Measurements from ENCODE around the gene SWT1.
"Not testable (repeated sequence)": the region's sequence is repeated elsewhere in the genome, so short reads cannot be mapped to it uniquely, and the experiment has no call there.

SWT1 gene

DNA sequence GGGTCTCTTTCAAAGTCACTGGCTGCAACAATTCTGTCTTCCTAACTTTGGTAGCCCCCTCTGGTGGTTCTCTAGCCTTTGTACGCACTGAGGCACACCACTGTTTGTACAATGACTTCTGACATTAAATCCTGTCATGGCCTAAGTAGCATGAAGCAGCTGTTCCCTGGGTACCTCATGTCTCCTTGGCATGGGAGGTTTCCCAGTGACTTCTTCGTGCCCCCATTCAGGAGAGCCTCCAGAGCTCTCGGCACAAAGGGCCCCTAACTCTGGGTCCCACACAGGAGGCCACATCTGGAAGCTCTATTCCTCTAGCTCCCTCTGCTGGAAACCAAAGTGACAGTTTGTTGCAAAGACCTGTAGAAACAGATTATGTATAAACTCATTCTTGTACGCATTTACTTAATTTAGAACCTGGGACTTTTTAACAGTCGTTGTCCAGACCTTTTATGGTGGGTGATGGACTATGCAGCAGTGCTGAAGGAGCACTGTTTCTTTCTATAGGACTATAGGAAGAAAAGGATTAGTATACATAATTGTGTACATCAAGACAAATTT is 13.4 kb downstream of the SWT1 start:
- peak; percentile 48 for DNase-seq

DNA sequence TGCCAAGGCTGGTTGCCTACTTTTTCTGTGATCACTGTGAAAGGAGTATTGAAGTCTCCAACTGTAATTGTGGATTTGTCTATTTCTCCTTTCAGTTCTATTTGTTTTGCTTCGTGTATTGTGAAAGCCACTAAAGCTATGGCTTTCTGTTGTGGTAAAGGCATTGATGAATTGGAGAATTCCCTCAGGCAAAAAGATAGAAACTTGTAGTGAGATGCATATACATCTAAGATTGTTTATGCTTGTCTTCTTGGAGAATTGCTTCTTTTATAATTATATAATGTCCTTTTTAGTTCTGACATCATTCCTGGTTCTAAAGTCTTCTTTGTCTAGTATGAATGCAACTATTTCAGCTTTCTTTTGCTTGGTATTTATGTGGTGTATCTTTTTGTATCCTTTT is 36.8 kb downstream of the SWT1 start:
- no peak for DNase-seq

DNA sequence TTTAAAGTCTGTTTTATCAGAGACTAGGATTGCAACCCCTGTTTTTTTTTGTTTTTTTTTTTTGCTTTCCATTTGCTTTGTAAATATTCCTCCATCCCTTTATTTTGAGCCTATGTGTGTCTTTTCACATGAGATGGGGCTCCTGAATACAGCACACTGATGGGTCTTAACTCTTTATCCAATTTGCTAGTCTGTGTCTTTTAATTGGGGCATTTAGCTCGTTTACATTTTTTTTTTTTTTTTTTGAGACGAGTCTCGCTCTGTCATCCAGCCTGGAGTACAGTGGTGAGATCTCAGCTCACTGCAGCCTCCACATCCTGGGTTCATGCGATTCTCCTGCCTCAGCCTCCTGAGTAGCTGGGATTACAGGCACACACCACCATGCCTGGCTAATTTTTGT is 41.7 kb downstream of the SWT1 start:
- DNase-seq, result not testable (repeated sequence)

DNA sequence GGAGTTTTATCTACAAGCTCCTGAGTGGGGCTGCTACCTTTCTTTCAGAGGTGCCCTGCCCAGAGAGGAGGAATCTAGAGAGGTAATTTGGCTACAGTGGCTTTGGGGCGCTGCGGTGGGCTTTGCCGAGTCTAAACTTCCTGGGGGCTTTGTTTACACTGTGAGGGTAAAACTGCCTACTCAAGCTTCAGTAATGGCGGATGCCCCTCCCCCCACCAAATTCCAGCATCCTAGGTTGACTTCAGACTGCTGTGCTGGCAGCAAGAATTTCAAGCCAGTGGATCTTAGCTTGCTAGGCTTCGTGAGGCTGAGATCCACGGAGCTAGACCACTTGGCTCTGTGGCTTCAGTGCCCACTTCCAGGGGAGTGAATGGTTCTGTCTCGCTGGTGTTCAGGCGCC is 43.9 kb downstream of the SWT1 start:
- no peak for DNase-seq

DNA sequence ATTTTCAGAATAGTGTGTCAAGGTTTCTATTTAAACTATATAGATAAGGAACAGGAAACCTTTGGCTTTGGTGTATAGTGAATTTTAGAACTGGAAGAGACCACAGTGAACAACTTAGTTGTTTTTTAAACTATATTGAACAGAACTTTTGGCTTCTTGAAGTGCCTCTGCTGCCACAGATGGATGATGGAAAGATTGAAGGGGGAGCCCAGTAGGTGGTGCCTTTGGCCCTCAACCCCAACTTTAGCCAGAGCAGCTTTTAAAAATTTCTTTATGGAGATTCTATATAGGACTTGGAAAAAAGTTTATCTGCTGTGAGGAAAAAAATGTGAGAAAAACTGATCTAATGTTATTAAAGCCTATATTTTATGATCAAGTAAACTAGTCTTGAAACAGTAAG is 50.2 kb downstream of the SWT1 start:
- no peak for DNase-seq

DNA sequence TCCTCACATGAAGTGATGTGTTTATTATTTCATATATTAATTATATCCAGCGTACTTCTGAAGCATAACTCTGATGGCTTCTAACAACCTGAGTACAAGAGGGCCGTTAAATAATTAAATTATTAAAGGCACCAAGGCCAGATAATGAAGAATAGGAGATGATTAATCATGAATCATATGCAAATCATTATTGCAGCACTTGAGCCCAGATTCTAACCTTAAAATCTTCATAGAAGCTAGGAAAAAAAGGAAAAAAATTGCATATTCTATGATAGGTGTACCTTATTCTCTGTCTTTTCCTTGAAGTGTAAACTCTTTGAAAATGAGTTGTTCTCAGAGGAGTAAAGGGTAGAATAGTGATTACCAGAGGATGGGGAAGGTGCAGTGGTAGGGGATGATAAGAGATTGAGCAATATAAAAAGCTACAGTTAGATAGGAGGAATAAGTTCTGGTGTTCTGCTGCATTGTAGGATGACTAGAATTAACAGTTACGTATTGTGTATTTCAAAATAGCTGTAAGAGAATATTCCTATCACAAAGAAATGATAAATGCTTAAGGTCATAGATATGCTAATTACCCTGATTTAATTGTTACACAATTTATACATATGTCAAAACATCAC is 51.1 kb downstream of the SWT1 start:
- DNase-seq, result no peak

DNA sequence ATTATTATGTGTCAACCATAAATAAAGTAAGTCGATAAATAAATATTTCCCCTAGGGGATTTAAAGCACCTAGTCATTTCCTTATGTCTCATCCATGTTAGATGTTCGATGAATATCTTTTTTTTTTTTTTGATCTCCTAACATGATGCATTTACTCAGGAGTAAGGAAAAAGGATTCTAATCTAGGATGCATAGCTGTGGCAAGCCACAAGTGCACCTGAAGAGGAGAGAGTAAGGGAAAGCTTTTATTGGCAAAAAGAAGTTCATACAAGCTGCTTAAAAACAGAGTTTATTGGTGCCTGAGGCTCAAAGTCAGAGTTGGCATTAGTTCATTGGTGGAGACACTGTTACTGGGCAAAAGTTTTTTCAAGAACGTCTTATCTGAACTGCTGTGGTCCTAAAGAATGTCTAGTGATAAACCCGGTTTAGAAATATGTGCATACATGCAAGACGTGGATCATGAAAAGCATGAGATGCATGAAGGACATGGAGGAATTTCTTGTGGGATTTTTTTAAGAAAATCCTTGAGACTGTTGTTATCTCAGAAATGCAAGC is 51.7 kb downstream of the SWT1 start:
- no peak for DNase-seq

DNA sequence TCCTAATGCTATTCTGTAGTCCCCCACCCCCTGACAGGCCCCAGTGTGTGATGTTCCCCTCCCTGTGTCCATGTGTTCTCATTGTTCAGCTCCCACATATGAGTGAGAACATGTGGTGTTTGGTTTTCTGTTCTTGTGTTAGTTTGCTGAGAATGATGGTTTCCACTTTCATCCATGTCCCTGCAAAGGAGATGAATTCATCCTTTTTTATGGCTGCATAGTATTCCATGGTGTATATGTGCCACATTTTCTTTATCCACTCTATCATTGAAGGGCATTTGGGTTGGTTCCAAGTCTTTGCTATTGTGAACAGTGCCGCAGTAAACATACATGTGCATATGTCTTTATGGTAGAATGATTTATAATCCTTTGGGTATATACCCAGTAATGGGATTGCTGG is 52.4 kb downstream of the SWT1 start:
- DNase-seq, result not testable (repeated sequence)

DNA sequence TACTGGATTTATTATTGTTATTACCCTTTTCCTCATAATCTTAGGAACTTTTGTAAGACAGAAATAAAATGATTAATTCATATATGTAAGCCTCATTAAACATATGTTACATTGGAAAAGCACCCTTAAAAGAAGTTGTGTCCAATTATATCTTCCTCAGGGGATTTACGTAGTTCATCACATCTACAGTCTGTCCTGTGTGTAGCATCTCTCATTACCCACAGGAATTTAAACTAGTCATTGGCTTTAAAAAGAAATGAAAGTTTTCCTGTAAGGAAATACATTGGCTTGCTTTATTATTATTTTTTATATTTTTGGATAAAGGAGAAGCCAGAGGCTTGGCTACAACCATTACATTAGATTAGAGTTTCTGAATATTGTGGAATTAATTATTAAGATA is 56.1 kb downstream of the SWT1 start:
- DNase-seq, result no peak

DNA sequence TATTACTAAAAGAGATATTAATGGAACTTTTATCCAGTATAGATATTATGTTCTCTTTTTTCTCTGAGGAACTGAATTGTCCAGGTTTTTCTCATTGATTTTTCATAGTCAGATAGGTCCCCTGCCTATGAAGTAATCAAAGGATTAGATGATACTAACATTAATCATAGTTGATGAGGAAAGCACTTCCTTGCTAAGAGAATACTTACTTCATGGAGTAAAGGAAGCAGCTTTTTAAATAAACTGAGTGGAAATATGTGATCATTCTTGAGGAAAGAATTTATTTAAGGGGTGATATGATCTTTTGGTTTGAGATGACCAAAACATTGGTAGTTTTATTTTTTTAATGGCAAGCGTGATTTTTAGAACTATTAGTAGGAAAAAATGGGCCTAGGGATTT is 58.9 kb downstream of the SWT1 start:
- DNase-seq, result no peak

DNA sequence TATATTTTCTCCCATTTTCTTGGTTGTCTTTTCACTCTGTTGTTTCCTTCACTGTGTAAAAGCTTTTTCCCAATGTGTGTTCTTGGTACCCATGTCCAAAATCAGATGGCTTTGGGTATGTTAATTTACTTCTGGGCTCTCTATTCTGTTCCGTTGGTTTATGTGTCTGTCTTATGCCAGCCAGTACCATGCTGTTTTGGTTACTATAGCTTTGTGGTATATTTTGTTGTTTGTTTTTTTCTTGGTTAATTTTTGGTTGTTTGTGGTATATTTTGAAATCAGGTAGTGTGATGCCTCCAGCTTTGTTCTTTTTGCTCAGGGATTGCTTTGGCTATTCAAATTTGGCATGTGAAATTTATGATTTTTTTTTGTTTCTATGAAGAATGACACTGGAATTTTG is 67.2 kb downstream of the SWT1 start:
- no peak for DNase-seq

DNA sequence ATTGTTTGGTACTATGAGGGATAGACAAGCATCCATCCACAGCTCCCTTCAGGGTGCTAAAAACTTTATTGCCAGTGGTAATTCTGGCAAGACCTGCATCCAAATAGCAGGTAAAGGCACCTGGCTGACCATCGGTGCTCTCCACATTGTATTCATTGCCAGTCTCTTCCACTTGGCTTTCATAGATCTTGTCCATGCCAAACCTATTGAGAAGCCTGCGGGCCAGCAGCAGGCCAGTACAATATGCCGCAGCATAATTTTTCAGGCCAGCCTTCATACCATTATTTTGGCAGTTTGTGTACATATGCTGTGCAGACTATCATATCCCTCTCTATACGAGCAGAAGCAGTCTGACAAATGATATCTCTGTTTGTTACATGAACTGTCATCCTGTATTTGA is 70.2 kb downstream of the SWT1 start:
- DNase-seq, result no peak

DNA sequence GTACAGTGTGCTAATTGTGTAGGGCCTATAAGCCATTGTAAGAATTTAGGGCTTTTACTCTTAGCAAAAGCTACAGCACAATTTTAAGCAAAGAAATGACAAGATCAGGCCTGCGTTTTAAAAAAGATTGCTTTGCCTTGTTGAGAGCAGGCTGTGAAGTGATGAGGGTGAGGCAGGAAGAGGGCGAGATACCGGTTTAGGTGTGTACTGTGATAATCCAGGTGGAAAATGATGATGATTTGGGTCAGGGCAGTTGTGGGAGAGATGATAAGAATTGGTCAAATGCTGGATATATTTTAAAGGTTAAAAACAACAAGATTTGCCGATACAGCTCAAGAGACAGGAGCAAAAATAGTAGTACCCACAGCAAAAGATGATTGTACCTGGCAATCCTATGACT is 72.0 kb downstream of the SWT1 start:
- no peak for DNase-seq

DNA sequence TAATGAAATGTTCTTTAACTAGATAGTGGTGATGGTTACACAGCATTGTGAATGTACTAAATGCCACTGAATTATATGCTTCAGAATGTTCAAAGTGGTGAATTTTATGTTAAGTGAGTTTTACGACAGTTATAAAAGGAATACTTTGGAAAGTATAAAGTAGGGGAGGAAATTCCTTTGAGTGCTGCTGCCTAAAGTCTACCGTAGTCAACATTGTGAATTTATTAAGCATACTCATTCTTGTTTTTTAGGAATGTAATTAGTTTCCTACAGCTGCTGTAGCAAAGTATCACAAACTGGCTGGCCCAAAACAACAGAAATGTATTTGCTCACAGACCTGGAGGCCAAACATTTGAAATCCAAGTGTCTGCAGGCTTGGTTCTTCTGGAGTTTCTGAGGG is 73.0 kb downstream of the SWT1 start:
- no peak for DNase-seq

DNA sequence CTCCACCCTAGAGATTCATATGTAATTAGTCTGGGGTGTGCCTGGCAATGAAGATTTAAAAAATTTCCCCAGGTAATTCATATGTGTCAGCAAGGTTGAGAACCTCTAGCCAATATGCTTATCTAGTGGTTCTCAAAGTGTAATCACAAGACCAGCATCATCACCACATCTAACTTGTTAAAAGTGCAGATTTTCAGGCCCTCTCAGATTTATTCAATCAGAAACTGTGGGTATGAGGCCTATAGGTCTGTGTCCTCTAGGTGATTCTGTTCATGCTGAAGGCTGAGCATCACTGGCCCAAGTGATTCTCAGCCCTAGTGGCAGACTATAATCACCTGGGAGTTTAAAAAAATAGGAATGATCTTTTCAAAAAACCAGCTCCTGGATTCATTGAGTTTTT is 75.9 kb downstream of the SWT1 start:
- DNase-seq, result no peak

DNA sequence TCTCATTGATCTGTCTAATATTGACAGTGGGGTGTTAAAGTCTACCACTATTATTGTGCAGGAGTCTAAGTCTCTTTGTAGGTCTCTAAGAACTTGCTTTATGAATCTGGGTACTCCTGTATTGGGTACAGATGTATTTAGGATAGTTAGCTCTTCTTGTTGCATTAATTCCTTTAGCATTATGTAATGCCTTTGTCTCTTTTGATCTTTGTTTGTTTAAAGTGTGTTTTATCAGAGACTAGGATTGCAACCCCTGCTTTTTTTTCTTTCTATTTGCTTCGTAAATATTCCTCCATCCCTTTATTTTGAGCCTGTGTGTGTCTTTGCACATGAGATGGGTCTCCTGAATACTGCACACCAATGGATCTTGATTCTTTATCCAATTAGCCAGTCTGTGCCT is 77.2 kb downstream of the SWT1 start:
- not testable (repeated sequence) for DNase-seq

DNA sequence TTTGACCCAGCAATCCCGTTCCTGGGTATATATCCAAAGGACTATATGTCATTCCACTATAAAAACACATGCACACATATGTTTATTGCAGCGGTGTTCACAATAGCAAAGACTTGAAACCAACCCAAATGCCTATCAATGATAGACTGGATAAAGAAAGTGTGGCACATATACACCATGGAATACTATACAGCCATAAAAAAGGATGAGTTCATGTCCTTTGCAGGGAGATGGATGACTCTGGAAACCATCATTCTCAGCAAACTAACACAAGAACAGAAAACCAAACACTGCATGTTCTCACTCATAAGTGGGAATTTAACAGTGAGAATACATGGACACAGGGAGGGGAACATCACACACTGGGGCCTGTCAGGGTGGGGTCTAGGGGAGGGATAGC is 80.2 kb downstream of the SWT1 start:
- DNase-seq, result not testable (repeated sequence)

DNA sequence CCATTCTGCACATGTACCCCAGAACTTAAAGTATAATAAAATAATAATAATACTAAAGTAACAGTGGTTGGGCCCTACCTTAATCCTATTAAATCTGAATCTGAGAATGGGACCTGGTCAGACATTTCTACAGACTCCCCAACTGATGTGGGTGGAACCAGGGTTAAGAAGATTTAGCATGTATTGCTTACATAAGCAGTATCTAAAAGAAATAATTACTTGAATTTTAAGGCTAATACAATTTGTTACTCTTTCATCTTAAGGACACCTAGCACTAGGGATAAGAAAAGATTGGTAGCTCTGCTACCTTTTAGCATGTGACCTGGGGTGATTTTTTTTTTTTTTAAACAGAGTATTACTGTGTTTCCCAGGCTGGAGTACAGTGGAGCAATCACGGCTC is 80.7 kb downstream of the SWT1 start:
- no peak for DNase-seq

DNA sequence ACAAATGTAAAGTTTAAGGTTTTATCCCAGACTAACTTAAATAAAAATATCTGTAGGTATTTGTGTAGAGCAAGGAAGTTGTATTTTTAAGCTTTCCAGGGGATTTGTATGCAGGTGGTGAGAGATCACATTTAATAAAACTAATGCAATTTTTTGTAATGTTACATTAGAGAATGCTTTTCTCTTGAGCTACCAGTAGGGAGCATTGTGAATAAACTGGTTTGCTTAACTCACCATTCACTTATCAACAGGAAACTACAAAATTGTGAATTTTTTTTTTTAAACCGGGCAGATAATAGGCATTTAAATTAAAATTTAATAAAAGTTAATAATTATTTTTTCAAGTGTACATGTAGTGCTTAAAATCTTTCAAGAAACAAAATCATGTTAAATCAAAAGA is 81.5 kb downstream of the SWT1 start:
- DNase-seq, result no peak

DNA sequence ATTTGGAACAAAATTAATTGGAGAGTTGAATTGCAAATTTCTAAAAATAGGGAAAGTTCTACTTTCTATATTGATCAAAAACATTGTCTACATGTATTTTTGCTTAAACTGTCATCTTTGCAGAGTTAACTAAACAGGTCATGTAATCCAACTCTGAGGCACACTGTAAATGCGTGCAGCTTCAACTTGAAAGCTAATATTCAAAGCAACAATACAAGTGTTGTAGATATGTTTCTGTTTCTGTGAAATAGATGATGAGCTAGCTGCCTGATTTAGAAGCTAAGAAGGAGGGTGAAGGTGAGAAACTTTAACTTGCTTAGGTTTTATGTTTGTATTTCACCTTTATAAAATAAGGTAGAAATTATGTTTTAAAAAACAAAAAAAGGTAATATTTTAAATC is 82.9 kb downstream of the SWT1 start:
- DNase-seq, result no peak

DNA sequence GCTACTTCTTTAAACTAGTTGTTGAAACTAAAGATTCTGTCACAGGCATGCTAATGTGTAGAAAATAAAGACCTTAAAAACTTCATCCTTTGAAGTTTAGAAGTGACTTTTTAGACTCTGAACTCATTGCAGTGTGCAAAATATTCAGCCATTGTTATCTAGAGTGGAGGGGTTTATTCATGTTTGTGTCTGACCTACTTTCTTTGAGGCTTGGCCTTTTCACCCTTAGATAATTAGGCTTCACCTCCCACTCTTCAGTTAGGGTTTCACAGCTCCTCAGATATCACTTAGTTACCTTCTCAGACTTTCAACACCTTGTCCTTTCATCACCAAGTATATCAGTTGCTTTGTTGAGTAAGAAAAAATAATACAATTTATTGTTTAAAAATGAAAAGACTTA is 84.2 kb downstream of the SWT1 start:
- no peak for DNase-seq

DNA sequence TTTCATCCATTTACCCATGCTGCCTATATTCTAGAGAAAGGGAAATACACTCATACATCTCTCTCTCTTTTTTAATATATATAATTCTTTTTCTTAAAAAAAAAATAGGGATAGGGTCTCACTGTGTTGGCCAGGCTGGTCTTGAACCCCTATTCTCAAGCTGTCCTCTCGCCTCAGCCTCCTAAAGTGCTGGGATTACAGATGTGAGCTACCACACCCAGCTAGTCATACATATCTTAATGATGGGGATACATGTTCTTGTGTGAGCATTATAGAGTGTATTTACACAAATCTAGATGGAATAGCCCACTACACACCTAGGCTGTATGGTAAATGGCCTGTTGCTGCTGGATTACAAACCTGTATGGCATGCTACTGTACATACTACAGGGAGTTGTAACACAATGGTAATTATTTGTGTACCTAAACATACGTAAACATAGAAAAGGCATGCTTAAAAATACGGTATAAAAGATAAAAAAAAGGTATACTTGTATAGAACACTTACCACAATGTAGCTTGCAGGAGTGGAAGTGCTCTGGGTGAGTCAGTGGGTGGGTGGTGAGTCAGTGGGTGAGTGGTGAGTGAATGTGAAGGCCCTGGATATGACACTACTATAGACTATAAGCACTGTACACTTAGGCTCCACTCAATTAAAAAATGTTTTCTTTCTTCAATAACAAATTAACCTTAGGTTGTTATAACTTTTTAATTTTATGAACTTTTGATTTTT is 87.2 kb downstream of the SWT1 start:
- DNase-seq, result no peak

DNA sequence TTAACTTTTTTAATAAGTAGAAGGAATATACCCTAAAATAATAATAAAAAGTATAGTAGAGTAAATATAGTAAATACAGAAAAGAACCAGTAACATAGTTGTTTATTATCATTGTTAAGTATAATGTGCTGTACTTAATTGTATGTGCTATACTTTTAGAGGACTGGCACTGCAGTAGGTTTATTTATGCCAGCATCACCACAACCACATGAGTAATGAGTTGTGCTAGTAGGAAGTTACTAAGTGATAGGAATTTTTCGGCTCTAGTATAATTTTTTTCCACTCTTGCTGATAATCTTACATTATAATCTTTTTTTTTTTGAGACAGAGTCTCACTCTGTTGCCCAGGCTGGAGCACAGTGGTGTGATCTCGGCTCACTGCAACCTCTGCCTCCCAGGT is 88.5 kb downstream of the SWT1 start:
- no peak for DNase-seq

DNA sequence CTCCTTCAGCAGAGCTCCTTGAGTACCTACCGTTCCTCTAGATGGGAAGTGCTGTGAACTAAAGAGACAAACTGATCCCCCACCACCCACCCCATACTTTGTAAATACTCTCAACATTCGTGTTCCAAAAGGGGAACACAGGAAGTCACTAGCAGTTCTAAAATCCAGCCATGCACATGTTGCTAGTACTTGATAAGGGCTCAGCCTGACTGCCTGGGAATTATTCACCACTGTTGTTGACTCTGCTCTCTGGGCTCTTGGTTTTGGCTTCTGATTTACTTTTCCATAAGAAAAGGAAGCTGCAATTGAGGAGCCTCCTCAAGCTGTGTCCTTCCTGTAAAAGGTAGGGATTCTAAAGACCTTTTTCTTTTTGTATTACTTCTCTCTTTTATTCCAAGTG is 92.6 kb downstream of the SWT1 start:
- no peak for DNase-seq

DNA sequence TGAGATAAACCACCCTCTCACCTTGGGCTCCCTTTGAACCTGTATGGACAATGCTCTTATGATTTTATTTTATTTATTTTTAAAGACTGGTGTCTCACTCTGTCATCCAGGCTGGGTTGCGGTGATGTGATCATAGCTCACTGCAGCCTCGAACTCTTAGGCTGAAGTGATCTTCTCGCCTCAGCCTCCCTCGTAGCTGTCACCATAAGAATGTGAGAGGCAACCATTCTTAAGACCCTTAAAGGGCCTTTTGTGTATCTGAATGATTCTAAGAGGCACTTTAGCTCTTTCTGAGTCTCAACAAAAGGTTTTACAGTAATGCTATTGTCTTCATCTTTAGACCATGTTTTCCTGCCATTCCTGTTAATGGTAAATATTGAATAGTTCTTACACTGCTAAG is 93.1 kb downstream of the SWT1 start:
- DNase-seq, result no peak

All from NCI-H748 treated with DMSO at 0.1 percent for 48 hours (cell line).